Endothelial cell of umbilical vein (primary cell): ENCODE data around the gene MAFB. TPM values are rescaled to one million over a fixed set of nuclear protein-coding genes. Genes with fewer than 3 reads are reported as not detected.

Experiments
- BruUV-seq: library from RNA; stranded (reverse); fragments of 400-500 nt; replicated peaks from 2 replicates; lab custom pipeline; 2021; lab: Mats Ljungman, UMichigan
- CTCF ChIA-PET: fragments of 300-600, 350-600 bp; sonication (Branson Sonifier 250); formaldehyde crosslinking; loops from one replicate; lab custom pipeline; 2021; ENCODE audit warnings: antibody characterized with exemption, inconsistent platforms; lab: Charles Lee
- POLR2A ChIA-PET: fragments of 300-600, 350-600 bp; sonication (Branson Sonifier 250); formaldehyde crosslinking; loops from one replicate; lab custom pipeline; 2021; ENCODE audit warnings: antibody characterized with exemption, inconsistent platforms; lab: Charles Lee
- DNase-seq: peaks from one replicate; pipeline ENCODE4 v3.0.0-alpha.2; 2011; ENCODE audit warnings: low read depth, low spot score
- FAIRE-seq: peaks from 2 replicates; lab custom pipeline; 2011; peaks lifted over from hg19 to GRCh38; lab: Jason Lieb, UNC
- H2AFZ ChIP-seq: 2 replicates; pipeline ENCODE4 v1.6.0; 2012; ENCODE audit warnings: low read depth, low read length, control low read depth, inconsistent platforms
- H3K27ac ChIP-seq: 2 replicates; pipeline ENCODE4 v1.5.1; 2011; ENCODE audit warnings: low read depth, mild to moderate bottlenecking, control low read depth, low read length, moderate library complexity; ENCODE audit not compliant: insufficient read depth
- H3K27me3 ChIP-seq, 2 experiments: 2 replicates each; pipeline versions ENCODE4 v1.6.0 to v1.6.1; 2011; ENCODE audit warnings: low read length in 2 of 2, mixed read lengths in 1 of 2; ENCODE audit not compliant: control insufficient read depth in 2 of 2, insufficient read depth in 2 of 2
- H3K36me3 ChIP-seq, 2 experiments: 2 replicates in 1 of 2; 3 replicates in 1 of 2; pipeline ENCODE4 v1.5.1; 2011; ENCODE audit warnings: low read length in 2 of 2, mild to moderate bottlenecking in 1 of 2, moderate library complexity in 1 of 2; ENCODE audit not compliant: control insufficient read depth in 2 of 2, insufficient read depth in 2 of 2; ENCODE audit errors: extremely low read depth in 1 of 2
- H3K4me1 ChIP-seq: 3 replicates; pipeline ENCODE4 v1.5.1; 2011; ENCODE audit warnings: mild to moderate bottlenecking, low read length; ENCODE audit not compliant: control insufficient read depth, insufficient read depth; ENCODE audit errors: extremely low read depth
- H3K4me2 ChIP-seq: 2 replicates; pipeline ENCODE4 v1.6.1; 2011; ENCODE audit warnings: low read length, control low read depth, mixed read lengths; ENCODE audit not compliant: insufficient read depth
- H3K4me3 ChIP-seq, 3 experiments: fragments of 200-600 bp in 1 of 3; sonication (generic), shearing (Covaris generic) in 1 of 3; replicated peaks in 1 of 3; 2 replicates each; pipeline ENCODE4 v1.5.1; 2011 to 2016; ENCODE audit warnings: control low read depth in 3 of 3, low read length in 3 of 3, mild to moderate bottlenecking in 2 of 3, inconsistent platforms in 1 of 3, low read depth in 1 of 3, moderate library complexity in 1 of 3; ENCODE audit not compliant: insufficient read depth in 1 of 3
- H3K79me2 ChIP-seq: 2 replicates; pipeline ENCODE4 v1.6.0; 2012; ENCODE audit warnings: low read length, inconsistent platforms; ENCODE audit not compliant: control insufficient read depth, insufficient read depth
- H3K9ac ChIP-seq: replicated peaks from 2 replicates; pipeline ENCODE3; 2011; ENCODE audit warnings: low read length, control low read depth; ENCODE audit not compliant: insufficient read depth; ENCODE audit errors: extremely low read depth
- H3K9me1 ChIP-seq: replicated peaks from 3 replicates; pipeline ENCODE4 v1.6.0; 2011; ENCODE audit warnings: mild to moderate bottlenecking, low read length; ENCODE audit not compliant: control insufficient read depth, insufficient read depth; ENCODE audit errors: extremely low read depth
- H3K9me3 ChIP-seq: replicated peaks from 2 replicates; pipeline ENCODE4 v1.5.1; 2012; ENCODE audit warnings: low read length, inconsistent platforms; ENCODE audit not compliant: control insufficient read depth, insufficient read depth
- H4K20me1 ChIP-seq: replicated peaks from 2 replicates; pipeline ENCODE3; 2011; ENCODE audit warnings: mild to moderate bottlenecking, low read length; ENCODE audit not compliant: control insufficient read depth, insufficient read depth; ENCODE audit errors: extremely low read depth
- EZH2 ChIP-seq: IDR thresholded peaks from 2 replicates; pipeline ENCODE4 v1.6.1; 2012; ENCODE audit warnings: borderline replicate concordance, low read depth, mild to moderate bottlenecking, moderate library complexity, low read length, inconsistent platforms; ENCODE audit not compliant: severe bottlenecking
- FOS ChIP-seq: IDR thresholded peaks from 2 replicates; pipeline ENCODE4 v1.6.1; 2011; ENCODE audit warnings: mild to moderate bottlenecking, low read length, moderate library complexity, borderline replicate concordance; ENCODE audit not compliant: insufficient read depth
- GATA2 ChIP-seq: IDR thresholded peaks from 2 replicates; pipeline ENCODE4 v1.7.0; 2011; ENCODE audit warnings: low read depth, mild to moderate bottlenecking, moderate library complexity, mixed read lengths, low read length; ENCODE audit not compliant: insufficient read length, insufficient read depth
- JUN ChIP-seq: IDR thresholded peaks from 2 replicates; pipeline ENCODE4 v1.6.1; 2011; ENCODE audit warnings: borderline replicate concordance, low read depth; ENCODE audit not compliant: insufficient read length, insufficient read depth
- MAX ChIP-seq: IDR thresholded peaks from 2 replicates; pipeline ENCODE4 v1.6.1; 2011; ENCODE audit not compliant: insufficient read depth, insufficient read length
- MYC ChIP-seq: IDR thresholded peaks from one replicate; pipeline ENCODE4 v1.6.1; 2011; ENCODE audit warnings: mild to moderate bottlenecking, low read depth, low read length
- POLR2A ChIP-seq: IDR thresholded peaks from 2 replicates; pipeline ENCODE4 v1.6.1; 2012; ENCODE audit warnings: low read depth, mild to moderate bottlenecking, control low read depth, low read length
- POLR2AphosphoS5 ChIP-seq: IDR thresholded peaks from 2 replicates; pipeline ENCODE4 v1.6.1; 2012; ENCODE audit warnings: low read depth, mild to moderate bottlenecking, control low read depth, low read length, moderate library complexity; ENCODE audit not compliant: insufficient read depth
- dilution Hi-C: fragments of 300-500 bp; cut with MboI; formaldehyde crosslinking; loops from one replicate; pipeline ENCODE4 v1.15.0; 2019; ENCODE audit warnings: low sequenced_read_pairs; ENCODE audit not compliant: extremely low pct_ligation_motif_present
- intact Hi-C: fragments of 100-400 bp; cut with micrococcal nuclease; formaldehyde crosslinking; loops from one replicate; pipeline ENCODE4 v1.10.0; 2022
- polyA plus RNA-seq, 4 experiments: library from polyadenylated mRNA; depleted of rRNA in 3 of 4; stranded (reverse) in 3 of 4; unstranded in 1 of 4; fragments of >200 nt; gene quantifications; 2 replicates each; pipeline versions ENCODE4 v1.2.1 to v1.2.3, GENCODE V29; 2011 to 2012; ENCODE audit warnings: missing spikeins in 1 of 4
- total RNA-seq: library from RNA; stranded (reverse); gene quantifications from 2 replicates; pipeline ENCODE4 v1.2.3, GENCODE V29; 2021

MAFB gene
- total and polyA plus RNA-seq, 2 donors (not counting 3 experiments of a cell fraction or from before 2014, with no cell fraction given) = 1.8 to 3.4 TPM

GRCh38 chr20:40687384-40688128 lies 1.5 kb downstream of the MAFB start:
- BruUV-seq = no TSS peak
- ChIA-PET POLR2A (interaction anchor here (0.6 to 2.4 kb wide), 4 partner anchors 9 to 1575 kb away, joined by 4 to 12 read pairs (median 6); no protein-coding TSS in a partner anchor), CTCF (interaction anchor here (3.3 to 4.5 kb wide), 2 partner anchors 527 to 1576 kb away, joined by 18 to 95 read pairs; no protein-coding TSS in a partner anchor)
- Histone ChIP-seq H3K4me2 (peak overlapping the region; percentile 47), H2AFZ (peak overlapping the region; percentile 76), H4K20me1 (no peaks in the 10 kb centered on the region), H3K79me2 (no peaks in the 10 kb centered on the region), H3K9me1 (no peaks in the 10 kb centered on the region), H3K27ac (no peak overlapping the region), H3K27me3 (peaks cover 23 to 55% of the 10 kb centered on the region in 2 experiments), H3K4me3 (peak overlapping the region; percentile 3 to 58 (median 12)), H3K36me3 (no peaks in the 10 kb centered on the region), H3K9me3 (no peaks in the 10 kb centered on the region), H3K9ac (no peak overlapping the region), H3K4me1 (peaks cover 9% of the 10 kb centered on the region)
- intact Hi-C loops (loop anchor here (10.0 kb wide), 1 partner anchor 1113 kb away; no protein-coding TSS in a partner anchor), dilution Hi-C loops (no loop called here)
- FAIRE-seq (no peak), DNase-seq (peak; percentile 52)
- TF ChIP-seq JUN (no peak), MAX (no peak), POLR2A (no peak), EZH2 (no peak), GATA2 (no peak), MYC (no peak), FOS (no peak), POLR2AphosphoS5 (no peak)
